DND-41 (cell line): ENCODE data around the gene RASGRP3.

Experiments
- ATAC-seq: fragments of 200-7000 bp; cut with Tn5 transposase; 3 replicates; pipeline ENCODE4 v1.9.1; 2021; ENCODE audit warnings: low read depth; ENCODE audit not compliant: insufficient read depth
- DNase-seq: peaks from one replicate; pipeline ENCODE4 v3.0.0-alpha.2; 2020
- H2AFZ ChIP-seq: 2 replicates; pipeline ENCODE4 v1.6.0; 2012; ENCODE audit warnings: low read depth, low read length
- H3K27ac ChIP-seq: 2 replicates; pipeline ENCODE4 v1.5.1; 2012; ENCODE audit warnings: low read length, inconsistent platforms
- H3K27me3 ChIP-seq: fragments of 200-600 bp; sonication (generic); 2 replicates; pipeline ENCODE4 v1.6.0; 2012; ENCODE audit warnings: low read length, mild to moderate bottlenecking, inconsistent platforms; ENCODE audit not compliant: insufficient read depth, poor library complexity
- H3K36me3 ChIP-seq: 2 replicates; pipeline ENCODE4 v1.5.1; 2012; ENCODE audit warnings: low read length, inconsistent platforms; ENCODE audit not compliant: insufficient read depth
- H3K4me1 ChIP-seq: 2 replicates; pipeline ENCODE4 v1.5.1; 2012; ENCODE audit warnings: mild to moderate bottlenecking, low read length; ENCODE audit not compliant: insufficient read depth
- H3K4me2 ChIP-seq: 2 replicates; pipeline ENCODE4 v1.6.0; 2012; ENCODE audit warnings: mild to moderate bottlenecking, moderate library complexity, low read length, inconsistent platforms; ENCODE audit not compliant: insufficient read depth
- H3K4me3 ChIP-seq, 2 experiments: fragments of 200-600 bp in 1 of 2; shearing (Covaris generic) in 1 of 2; 2 replicates each; pipeline ENCODE4 v1.5.1; 2012 to 2016; ENCODE audit warnings: inconsistent platforms in 2 of 2, low read length in 2 of 2, mild to moderate bottlenecking in 2 of 2, low read depth in 1 of 2, moderate library complexity in 1 of 2
- H3K79me2 ChIP-seq: 2 replicates; pipeline ENCODE4 v1.6.0; 2012; ENCODE audit warnings: low read length, inconsistent platforms; ENCODE audit not compliant: insufficient read depth
- H3K9ac ChIP-seq: 2 replicates; pipeline ENCODE4 v1.6.0; 2012; ENCODE audit warnings: low read depth, mild to moderate bottlenecking, inconsistent platforms, low read length, moderate library complexity
- H3K9me3 ChIP-seq: 2 replicates; pipeline ENCODE4 v1.5.1; 2012; ENCODE audit warnings: low read length, moderate library complexity, mild to moderate bottlenecking, inconsistent platforms; ENCODE audit not compliant: insufficient read depth, severe bottlenecking
- H4K20me1 ChIP-seq: 2 replicates; pipeline ENCODE4 v1.6.0; 2012; ENCODE audit warnings: low read length; ENCODE audit not compliant: insufficient read depth
- EZH2 ChIP-seq: IDR thresholded peaks from 3 replicates; pipeline ENCODE4 v1.6.1; 2012; ENCODE audit warnings: borderline replicate concordance, low read depth, mild to moderate bottlenecking, moderate library complexity, low read length, inconsistent platforms; ENCODE audit not compliant: severe bottlenecking
- TF ChIP-seq, protein P1 (sequence below): IDR thresholded peaks from 2 replicates; pipeline ENCODE4 v1.5.1; 2012; ENCODE audit warnings: borderline replicate concordance, low read length, moderate library complexity, mild to moderate bottlenecking; ENCODE audit not compliant: poor library complexity, severe bottlenecking; ENCODE audit errors: extremely low read depth

Gene RASGRP3

DNA sequence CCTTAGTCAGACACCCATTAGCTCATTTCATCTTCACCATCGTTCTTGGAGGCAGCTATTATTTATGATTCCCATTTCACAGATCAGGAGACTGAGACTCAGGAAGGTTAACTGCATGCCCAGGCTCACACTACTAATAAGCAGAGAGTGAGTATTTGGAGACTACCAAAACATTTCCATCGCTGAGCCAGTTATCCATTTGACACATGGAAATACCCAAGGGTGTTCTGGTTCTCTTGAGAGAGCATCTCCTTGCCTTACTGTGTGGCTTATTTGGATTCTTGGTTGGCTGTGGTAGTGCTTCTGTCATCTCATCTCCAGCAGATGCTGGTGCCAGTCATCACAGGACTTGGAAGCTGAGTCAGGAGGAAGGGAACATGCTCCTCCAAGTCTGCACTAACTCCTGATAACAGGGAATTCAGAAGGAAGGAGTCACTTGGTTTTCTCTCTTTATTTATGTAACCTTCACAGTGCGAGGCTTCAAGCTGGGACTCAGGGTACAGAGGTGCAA, 55.2 kb downstream of the RASGRP3 start:
- no peaks in the 10 kb centered on the region for H3K9me3 ChIP-seq
- H3K79me2 ChIP-seq = no peaks in the 10 kb centered on the region
- no peak overlapping the region for H3K27ac ChIP-seq
- ATAC-seq = no peak
- H3K9ac ChIP-seq = no peak overlapping the region
- H3K27me3 ChIP-seq = no peaks in the 10 kb centered on the region
- no peaks in the 10 kb centered on the region for H3K4me1 ChIP-seq
- no peak for DNase-seq
- no peak for TF ChIP-seq EZH2
- TF ChIP-seq, protein P1, sequence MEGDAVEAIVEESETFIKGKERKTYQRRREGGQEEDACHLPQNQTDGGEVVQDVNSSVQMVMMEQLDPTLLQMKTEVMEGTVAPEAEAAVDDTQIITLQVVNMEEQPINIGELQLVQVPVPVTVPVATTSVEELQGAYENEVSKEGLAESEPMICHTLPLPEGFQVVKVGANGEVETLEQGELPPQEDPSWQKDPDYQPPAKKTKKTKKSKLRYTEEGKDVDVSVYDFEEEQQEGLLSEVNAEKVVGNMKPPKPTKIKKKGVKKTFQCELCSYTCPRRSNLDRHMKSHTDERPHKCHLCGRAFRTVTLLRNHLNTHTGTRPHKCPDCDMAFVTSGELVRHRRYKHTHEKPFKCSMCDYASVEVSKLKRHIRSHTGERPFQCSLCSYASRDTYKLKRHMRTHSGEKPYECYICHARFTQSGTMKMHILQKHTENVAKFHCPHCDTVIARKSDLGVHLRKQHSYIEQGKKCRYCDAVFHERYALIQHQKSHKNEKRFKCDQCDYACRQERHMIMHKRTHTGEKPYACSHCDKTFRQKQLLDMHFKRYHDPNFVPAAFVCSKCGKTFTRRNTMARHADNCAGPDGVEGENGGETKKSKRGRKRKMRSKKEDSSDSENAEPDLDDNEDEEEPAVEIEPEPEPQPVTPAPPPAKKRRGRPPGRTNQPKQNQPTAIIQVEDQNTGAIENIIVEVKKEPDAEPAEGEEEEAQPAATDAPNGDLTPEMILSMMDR = no peak
- no peak overlapping the region for H3K4me2 ChIP-seq
- H4K20me1 ChIP-seq = no peaks in the 10 kb centered on the region
- no peak overlapping the region for H3K4me3 ChIP-seq
- H2AFZ ChIP-seq = no peak overlapping the region
- no peaks in the 10 kb centered on the region for H3K36me3 ChIP-seq

GRCh38 chr2:33532146-33532545, 55.7 kb downstream of the RASGRP3 start:
- no peaks in the 10 kb centered on the region for H3K79me2 ChIP-seq
- ATAC-seq = no peak

DNA sequence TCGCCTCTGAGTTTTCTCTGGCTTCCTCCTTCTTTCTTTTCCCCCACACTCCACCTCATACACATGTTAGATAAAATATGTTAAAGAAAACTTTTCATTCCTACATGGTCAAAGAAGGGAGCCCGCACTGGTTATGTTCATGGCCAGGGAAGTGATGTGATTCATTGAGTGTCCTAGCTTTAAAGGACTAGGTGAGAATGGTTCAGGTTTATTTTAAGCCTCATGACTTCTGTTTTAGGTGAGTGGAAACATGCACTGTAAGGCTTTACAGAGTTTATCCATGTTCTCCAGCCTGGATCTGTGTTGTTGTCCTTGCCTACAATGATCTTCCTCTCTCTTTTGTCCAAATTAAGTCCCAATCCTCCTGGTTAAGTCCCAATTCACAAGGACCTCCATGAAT, 56.5 kb downstream of the RASGRP3 start:
- H3K36me3 ChIP-seq = no peaks in the 10 kb centered on the region
- H3K27ac ChIP-seq = no peak overlapping the region
- TF ChIP-seq, protein P1 = no peak
- no peak for TF ChIP-seq EZH2
- no peaks in the 10 kb centered on the region for H3K27me3 ChIP-seq
- DNase-seq (no peak), ATAC-seq (no peak)
- no peaks in the 10 kb centered on the region for H3K79me2 ChIP-seq
- no peak overlapping the region for H3K9ac ChIP-seq
- no peaks in the 10 kb centered on the region for H3K4me1 ChIP-seq
- H3K4me3 ChIP-seq = no peak overlapping the region
- H3K9me3 ChIP-seq = no peaks in the 10 kb centered on the region
- H3K4me2 ChIP-seq = no peak overlapping the region
- H2AFZ ChIP-seq = no peak overlapping the region
- H4K20me1 ChIP-seq = no peaks in the 10 kb centered on the region

More at GRCh38 chr2:33532146-33532545, 55.7 kb downstream of the RASGRP3 start:
- no peak overlapping the region for H3K9ac ChIP-seq
- no peak overlapping the region for H2AFZ ChIP-seq
- H3K36me3 ChIP-seq = no peaks in the 10 kb centered on the region
- H3K27me3 ChIP-seq = no peaks in the 10 kb centered on the region
- no peak overlapping the region for H3K4me3 ChIP-seq
- H3K4me2 ChIP-seq = no peak overlapping the region
- no peaks in the 10 kb centered on the region for H4K20me1 ChIP-seq
- DNase-seq = no peak
- H3K27ac ChIP-seq = no peak overlapping the region
- TF ChIP-seq, protein P1 = no peak
- no peak for TF ChIP-seq EZH2
- H3K4me1 ChIP-seq = no peaks in the 10 kb centered on the region
- H3K9me3 ChIP-seq = no peaks in the 10 kb centered on the region

DNA sequence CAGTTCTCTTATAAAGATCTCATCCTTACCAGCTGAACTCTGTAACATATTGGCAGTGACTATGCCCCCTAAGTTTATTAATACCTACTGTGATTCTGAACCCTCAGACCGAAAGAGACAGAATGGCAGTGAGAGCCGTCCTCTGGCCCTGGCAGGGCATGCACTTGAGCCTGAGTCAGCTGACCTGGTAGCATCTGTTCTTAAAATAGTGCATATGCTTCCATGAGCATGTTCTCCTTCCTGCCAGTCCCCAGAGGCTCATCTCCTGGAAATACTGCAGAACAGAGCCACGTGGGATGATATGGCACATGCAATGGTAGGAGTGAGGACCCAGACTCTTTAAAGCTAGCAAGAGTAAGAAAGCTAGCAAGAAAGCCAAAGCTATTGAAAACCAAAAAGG, 59.0 kb downstream of the RASGRP3 start:
- Histone ChIP-seq H3K36me3 (no peaks in the 10 kb centered on the region), H3K4me3 (no peak overlapping the region), H3K4me2 (no peak overlapping the region), H3K9me3 (no peaks in the 10 kb centered on the region), H3K27me3 (no peaks in the 10 kb centered on the region), H2AFZ (no peak overlapping the region), H3K9ac (no peak overlapping the region), H3K79me2 (no peaks in the 10 kb centered on the region), H3K4me1 (no peaks in the 10 kb centered on the region), H4K20me1 (no peaks in the 10 kb centered on the region), H3K27ac (no peak overlapping the region)
- TF ChIP-seq, protein P1 = no peak
- TF ChIP-seq EZH2 = no peak
- ATAC-seq (no peak), DNase-seq (no peak)
